HG03039 (cell line): ENCODE data around the gene PPP2R2C.

Experiments used
- ATAC-seq: cut with Tn5 transposase; IDR thresholded peaks from one replicate; pipeline ENCODE4 v1.9.1; 2021; ENCODE audit warnings: mild to moderate bottlenecking, moderate library complexity; ENCODE audit not compliant: unreplicated experiment

PPP2R2C gene

DNA sequence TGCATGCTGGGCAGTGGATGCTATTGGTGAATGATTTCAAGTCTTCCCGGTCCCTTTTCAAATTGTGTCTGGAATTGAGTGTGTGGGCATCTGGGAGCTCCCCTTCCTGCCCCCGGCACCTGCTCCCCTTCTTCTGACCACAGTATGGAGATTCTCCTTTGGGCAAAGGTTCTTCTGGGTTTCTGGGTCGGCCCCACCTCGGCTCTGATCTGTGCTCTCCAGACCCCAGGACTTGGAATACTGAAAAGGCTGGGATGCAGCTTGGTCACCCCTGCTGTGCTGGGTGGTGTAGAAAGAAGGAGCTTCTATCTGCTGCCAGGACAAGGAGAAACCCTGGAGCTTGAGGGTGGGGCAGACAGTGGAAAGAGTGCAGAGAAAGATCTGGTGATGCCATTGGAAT, 124.0 kb downstream of the PPP2R2C start:
- ATAC-seq, result no peak

DNA sequence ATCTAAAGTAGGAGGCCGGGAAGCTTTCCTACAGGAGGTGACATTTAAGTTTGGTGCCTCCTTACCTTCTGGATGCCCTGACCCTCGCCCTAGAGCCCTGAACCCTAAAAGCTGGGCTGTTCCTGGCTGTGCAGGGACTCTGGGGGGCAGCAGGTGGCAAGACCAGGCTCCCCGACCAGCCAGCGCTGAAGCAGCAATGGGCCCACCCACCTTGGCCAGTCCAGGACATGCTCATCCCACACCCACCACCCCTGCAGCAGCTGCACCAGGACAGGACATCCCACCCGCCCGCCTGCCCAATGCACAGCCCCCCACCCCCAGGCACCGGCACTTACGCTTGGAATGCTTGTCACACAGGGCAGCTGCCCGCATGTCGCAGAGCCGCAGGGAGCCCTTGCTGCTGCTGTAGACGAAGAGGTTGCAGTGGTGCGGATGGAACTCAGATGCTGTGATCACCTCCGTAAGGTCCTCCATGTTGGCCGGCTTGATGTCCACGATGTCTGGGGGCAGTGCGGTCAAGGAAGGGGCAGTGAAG, 124.8 kb downstream of the PPP2R2C start:
- ATAC-seq, result no peak

DNA sequence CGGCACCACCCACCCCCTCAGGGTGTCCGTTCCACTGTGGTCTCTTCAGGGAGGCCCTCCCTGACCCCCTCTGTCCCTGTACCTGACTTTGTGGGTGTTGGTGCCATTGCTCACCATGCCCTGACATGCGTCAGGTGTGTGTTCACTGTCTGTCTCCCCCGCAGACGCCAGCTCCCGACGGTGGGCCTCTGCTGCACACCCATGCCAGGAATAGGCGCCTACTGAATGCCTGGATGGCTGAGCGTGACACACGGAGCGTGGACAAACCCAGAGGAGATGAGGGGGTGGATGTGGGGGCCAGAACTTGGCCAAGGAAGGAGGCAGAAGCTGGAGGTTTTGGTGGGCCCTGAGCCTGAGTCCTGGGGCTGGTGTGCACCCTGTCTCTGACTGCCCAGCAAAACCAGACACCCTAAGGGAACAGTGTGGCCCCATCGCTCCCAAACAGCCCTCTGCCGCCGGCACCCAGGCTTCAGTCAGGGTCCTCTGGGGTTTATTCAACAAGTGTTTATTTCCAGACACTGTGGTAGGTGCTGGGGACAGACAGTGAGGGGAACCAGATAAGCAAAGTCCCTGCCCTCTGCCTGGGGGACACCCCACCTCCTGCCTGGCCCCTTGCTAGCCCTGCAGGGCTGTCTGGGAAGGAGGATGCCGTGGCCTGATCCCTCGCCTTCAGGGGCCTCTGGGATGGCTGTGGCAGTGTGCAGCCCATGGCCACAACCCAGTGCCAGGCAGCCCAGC, 125.9 kb downstream of the PPP2R2C start:
- ATAC-seq, result no peak

DNA sequence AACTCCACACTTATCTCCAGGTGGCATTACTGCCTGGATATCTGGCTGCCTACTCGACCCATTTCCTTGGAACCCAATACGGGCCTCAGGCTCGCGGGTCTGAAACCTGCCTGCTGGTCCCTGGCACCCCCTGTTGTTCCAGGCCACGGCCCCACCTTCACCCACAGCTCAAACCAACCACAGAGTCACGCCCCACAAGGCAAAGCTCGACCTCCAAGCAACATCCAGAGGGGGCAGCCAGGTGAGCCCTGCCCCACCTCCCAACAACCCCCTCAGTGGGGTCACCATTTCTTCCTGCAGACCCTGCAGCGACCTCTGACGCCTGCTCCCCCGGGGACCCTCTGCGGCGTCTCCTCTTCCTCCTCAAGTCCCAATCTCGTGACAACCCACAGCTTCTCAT, 126.5 kb downstream of the PPP2R2C start:
- ATAC-seq, result no peak

DNA sequence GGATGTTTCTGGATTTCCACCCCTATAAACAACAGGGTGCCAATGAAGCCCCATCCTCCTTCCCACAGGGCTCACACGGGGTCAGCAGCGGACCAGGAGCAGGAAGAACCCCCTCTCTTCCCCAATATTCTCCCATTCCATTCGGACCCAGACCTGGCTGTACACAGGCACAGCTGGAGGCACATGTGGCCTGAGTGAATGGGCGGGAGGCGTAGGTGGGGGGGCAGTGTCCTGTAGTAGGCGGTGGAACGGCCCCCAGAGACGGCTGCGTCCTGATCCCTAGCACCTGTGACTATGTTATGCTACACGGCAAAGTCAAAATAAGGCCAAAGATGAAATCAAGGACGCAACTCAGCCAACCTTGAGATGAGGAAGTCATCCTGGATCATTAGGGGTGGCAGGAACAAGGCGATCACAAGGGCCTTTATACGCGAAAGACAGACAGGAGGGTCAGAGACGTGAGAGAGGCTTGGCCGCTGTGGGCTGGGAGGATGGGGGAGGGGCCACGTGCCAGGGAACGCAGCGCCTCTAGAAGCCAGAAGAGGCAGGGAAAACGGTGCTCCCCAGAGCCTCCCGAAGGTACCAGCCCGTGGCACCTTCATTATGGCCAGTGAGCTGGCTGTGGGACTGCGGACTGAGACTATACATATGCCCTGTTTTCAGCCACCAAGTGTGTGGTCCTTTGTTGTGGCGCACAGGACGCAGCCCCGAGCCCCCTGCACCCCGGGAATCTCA, 127.2 kb downstream of the PPP2R2C start:
- no peak for ATAC-seq

DNA sequence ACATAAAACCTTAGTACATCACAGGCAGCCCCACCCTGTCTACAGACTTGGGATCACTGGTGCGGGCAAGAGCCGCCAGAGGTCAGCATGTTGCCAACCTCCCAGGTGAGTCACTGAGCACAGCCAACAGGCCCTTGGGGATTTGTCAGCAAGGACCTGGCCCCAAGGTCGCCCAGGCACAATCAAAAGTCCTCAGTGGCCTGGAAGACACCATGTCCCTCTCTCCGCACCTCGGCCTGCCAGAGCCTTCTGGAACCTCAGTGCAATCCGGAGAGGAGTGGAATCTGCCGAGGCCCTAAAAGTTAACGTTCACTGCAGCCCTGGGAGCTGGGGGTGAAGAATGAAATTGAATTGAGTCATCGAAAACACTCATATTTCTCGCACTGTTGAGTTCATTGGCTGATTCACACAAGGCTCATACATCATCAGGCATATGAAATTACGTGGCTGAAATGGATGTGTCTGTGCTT, 128.4 kb downstream of the PPP2R2C start:
- ATAC-seq, result no peak

DNA sequence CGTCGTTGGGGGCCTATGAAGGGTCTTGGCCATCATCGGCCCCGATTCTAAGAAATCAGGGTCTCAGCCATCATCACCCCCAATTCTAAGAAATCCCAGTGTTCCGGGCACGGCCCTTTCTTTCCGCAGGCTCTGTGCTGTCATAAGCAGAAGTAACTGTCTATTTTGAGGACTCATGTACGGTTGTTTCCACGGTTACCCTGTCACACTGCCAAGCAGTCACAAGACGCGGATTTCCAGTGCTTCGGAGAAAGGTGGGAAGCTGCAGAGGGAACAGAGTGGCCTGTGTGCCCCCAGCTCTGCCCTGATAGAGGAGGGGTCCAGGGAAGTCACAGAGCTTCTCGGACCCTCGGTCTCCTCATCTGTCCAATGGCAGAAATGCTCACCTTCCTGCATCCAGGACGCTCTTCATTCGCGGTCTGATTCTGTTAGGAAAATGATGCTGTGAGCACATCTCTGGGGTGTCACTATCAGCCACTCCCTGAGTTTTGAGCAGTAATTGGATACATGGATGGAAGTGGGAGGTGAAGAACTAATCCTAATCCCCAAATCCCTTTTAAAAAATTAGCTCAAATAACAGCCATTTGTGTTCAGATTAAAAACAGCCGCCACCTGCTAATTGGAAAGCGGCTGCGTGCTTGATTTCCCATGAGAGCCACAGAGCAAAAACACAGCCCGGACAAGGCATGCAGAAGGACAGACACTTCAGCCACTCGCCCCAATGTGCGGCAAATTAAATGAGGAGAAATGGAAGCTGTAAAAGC, 129.7 kb downstream of the PPP2R2C start:
- ATAC-seq, result no peak

DNA sequence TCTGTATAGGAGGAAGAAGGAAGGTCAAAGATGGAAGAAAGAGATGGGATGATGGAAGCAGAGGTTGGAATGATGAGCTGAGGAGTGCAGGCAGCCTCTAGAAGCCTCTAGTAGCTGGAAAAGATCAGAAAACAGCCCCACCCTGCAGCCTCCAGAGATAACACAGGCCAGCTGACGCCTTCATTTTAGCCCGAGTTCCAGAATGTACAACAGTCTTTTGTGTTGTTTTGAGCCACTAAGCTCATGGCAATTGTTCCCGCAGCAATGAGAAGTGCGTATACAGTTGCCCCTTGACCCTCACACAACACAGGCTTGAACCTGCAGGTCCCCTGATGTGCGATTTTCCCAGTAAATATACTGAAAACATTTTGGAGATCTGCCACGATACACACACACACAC, 130.7 kb downstream of the PPP2R2C start:
- no peak for ATAC-seq

DNA sequence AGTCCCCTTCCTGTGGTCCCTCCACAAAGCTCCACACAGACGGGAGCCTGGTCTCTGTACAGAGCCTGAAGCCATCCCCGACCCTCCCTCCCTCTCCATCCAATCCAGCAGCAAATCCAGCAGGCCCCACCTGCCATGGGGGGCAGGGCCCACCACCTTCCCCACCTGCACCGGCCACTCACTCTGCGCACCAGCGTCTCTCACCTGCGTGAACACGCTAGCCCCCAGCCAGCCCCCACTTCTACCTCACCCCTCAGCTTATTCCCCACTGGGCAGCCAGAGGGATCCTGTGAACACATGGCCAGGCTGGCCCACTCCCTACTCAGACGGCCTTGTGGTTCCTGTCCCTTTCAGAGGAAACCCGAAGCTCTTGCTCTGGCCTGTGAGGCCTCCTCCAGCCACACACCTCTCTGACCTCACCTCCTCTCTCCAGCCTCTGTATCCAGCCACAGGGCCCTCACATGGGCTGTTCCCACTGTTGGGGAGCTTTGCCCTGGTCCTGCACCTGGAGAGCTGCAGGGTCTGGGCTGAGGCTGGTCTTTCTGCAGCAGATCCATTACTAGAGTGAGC, 131.9 kb downstream of the PPP2R2C start:
- ATAC-seq, result no peak

DNA sequence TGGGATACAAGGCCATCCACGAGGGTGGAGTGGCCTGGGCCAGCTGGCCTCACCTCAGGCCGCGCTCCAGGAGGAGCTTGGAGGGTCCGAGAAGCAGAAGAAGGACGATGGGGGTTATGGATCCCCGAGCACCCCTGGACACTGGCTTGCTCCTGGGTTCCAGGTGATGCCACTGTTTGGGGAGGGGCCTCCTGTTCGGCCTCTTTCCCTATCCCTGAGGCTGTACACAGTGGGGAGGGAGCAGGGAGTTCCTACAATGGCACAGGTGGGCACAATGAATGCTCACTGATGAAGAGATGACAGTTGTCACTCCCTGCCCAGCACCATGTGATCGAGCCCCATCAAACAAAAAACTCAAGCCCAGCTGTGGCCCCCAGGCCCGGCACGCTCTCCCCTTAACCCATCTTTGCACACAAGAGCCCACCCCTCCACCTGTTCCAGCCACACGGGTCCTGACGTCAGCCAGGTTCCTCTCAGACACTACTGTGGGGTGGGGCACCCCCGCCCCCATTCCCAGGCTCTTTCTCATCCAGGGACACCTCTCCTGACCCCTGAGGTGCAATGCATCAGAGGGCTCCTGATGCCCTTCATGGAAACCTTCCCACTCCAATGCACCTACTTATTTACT, 132.5 kb downstream of the PPP2R2C start:
- ATAC-seq, result no peak

DNA sequence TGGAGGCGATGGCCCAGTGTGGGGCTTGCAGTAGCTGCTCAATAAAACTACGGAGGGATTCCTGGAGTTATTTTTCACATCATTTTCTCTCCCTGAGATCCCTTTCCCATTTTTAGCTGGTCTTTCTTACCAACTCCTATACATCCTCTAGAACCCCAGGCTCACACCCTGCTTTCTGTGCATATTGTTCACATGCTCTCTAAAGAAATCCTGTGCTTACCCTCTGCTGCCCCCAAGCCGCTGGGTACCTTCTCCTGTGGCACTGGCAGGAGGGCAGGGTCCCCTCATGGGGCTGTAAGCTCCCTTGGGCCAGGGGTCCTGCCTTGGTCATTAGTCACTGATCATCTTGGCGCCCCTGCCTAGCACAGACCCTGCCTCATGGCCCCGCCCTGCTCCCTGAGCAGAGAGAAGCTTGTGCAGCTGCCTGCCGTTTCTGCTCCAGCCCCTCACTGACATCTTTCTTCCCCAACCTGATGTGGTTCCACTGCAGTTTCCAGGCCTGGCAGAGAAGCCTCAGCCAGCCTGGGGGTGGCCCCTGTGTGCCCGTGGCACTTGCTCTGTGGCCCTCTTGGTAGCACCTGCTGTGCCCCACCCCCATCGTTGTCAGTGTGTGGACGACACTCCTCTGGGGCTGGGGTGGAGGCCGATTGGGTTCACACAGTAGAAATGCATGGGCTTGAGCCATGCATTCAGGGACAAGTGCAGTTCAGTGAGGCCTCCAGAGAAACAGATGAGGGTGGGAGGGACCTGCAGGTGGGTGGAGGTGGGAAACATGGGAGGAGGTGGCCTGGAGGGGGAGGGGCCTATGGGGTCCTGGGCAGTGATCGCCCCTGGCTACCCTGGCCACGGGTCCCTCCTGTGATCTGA, 133.2 kb downstream of the PPP2R2C start:
- no peak for ATAC-seq

DNA sequence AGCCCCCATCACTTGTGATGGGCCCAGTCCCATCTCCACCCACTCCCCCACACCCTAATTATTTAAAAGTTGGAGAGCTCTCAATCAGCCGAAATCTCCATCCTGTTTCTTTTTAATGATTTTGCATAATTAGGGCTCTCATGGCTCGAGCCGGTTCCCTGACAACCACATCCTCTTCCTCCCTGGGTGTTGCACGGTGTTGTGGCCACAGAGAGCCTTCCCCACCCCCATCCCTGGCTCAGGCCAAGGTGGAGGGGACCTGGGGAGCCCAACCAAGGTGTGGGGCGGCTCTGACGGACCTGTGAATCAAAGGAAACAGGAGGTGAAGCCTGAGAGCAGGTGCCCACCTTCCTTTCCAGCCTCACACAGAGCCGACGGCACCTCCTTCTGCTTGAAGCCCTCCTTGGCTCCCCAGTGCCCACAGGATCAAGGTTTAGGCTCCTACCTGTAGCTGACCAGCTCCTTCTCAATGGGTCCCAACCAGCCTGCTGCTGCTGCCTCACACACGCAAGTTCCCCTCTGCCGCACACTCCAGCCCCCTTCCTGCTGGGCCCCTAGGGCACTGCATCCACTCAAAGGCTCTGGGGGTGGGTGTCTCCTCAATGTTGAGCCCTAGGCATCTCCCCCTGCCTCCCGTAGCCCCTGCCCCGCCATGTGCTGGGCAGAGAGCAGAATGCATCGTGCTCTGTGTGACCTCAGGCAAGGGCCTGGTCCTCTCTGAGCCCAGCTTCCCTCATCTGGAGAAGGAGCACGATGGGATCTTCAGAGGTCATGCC, 134.1 kb downstream of the PPP2R2C start:
- no peak for ATAC-seq

DNA sequence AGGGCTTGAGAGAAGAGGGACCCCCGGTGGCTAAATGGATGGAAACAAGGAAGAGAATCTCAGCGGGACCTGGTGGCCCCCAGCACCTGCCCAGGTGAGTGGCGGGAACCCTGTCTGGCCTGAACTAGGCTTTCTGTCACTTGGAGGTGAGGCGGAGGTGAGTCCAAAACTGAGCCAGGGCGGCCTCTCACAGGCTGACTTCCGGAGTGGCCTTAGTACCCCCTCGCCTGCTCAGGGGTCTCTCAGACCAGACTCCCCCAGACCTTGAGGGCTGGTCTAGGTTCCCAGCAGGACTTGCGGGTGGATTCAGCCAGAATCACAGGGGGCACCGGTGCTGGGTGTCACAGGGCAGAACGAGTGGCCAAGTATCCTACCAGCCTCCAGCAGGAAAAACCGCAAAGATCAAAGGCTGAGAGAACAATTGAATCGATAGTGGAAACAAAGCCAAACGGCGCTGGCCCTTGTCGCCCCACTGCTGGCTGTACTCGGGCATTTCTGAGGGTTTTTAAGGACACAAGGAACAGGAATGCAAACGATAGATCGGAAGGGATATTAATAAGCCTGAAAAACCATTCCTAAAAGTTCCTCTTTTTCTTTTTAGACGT, 135.0 kb downstream of the PPP2R2C start:
- ATAC-seq, result no peak

DNA sequence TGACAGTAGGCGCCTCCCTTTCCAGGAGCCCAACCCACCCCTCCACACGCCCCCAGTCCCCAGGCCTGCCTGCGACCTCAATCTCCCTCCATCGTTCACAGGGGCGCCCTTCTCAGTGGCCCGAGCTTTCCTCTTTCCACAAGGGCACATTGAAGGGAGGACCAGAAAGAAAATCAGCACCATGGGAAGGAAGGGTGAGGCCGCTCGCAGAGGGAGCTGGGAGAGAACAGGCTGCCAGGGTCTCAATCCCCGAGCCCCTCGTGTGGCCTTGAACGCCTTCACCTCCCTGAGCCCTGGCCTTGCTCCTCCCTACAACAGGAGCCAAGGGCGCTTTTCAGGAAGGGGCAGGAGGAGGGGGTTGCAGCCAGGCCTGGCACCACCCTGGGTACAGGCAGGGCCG, 136.2 kb downstream of the PPP2R2C start:
- ATAC-seq, result no peak

DNA sequence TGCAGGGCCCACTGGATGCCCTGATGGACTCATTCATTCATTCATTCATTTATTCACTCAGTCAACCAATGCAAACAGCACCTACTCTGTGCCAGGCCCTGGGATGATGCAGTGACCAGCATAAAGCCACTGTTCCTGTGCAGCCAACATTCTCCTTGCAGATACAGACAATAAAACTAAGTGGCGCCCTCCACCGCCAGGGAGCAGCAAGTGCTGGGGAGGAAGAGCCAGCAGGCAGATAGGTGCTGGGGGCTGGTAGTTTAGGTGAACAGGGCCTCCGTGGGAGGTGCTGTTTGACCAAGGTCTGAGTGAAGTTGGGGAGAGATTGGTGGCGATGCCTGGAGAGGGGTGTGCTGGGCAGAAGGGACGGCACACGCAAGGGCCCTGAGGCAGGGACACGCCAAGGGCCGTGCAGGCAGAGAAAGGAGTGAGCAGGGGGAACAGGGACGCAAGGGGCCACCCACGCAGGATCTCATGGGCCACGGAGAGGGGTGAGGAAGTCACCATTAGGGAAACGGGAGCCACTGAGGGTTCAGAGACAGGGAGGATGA, 137.3 kb downstream of the PPP2R2C start:
- no peak for ATAC-seq

DNA sequence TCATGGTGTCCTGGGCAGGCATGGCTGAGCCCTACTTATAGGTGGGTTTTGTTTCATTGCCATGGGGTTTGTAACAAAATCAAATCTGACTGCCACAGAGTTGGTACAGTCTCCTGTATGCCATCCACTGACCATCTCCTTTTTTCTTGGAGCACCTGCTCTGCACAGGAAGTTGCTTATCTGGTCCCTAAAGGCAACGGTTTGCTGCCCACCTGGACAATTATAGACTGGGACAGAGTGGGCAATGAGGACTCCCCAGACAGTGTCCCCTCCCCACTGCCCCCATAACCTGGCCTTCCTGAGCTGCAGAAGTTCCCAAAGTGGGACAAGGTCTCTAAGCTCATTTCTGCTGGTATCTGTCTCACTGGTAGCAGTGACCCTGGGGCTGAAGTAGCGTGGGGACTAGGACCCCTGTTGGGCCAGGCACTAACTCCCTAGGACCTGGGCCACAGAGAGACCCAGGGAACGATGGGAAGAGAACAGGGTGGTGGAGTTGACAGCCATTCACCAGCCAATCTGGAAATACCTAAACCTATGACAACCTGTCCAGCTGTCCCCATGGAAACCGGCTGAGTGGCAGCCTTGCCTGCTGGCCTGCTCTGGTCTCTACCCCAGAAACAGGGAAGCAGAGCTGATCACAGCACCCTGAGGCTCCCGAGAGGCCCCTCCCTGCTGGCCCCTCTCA, 138.1 kb downstream of the PPP2R2C start:
- no peak for ATAC-seq

DNA sequence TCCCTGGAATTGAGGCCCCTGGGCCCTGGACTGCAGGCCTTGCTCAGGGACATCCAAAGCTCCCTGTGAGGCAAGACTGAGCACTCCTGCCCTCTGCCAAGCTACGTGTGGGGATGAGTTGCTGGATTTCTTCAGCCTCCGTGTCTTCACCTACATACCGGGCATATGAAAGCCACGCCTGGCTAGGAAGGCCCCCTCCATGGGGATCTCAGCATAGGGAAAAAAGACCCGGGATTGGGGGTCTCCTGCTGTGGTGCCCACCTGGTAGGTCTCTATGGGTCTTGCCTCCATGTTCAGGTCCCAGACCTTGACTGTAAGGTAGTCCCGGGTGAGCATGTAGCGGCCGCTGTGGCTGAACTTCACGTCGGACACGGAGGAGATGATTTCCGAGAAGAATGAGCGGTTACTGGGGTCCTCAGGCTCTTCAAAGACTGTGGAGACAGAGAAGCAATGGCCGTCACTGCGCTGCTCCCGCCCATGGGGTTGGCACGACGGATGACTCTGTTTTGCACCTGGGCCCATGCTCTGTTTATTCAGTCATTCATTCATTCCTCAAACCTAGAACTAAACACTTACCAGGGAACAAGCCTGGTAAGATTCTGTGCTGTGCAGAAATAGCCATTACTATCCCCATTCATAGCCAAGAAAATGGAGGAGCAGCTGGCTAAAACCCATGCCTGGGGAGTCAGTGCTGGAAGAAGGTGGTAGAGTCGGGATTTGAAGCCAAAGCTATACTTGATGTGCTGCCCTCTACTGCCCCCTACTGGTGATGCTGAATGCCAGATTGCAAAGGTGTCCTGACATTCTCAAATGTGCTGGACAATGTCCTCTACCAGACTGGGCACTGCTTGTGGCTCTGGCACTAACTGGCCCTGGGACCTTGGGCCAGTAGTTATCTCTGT, 138.9 kb downstream of the PPP2R2C start:
- no peak for ATAC-seq
